ENCODE results near the gene TMEM129.

Gene TMEM129

DNA sequence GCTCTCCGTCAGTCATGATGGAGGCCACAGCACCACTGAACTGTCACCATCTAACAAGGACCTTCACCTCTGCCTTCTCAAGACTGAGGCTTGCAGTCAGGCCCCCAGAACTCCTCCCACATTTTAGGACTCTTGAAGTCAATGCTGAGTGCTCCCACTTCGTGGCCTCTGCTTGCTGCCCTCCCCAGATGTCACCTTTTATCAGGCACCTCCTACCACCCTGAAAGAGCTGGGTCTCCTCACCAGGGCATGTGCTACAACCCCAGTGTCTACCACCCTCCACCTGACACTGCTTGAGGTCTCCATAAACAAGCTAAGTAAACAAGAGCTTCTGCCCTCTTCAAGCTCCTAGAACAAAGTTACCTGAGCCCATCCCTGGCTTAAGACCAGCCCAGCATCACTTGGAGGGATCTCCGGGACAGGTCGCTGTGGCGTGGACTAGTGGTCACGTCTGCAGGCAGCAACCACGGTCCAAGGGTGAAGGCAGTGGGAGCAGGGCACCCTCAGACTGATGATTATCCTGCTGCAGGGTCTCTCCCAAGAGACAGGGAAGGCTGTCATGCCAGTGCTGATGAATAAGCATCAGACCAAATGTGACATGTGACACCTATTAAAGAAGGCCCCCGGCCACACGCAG lies 29.3 kb downstream of the TMEM129 start:
- no peak for DNase-seq (ENCODE audit: low read depth)
- H3K4me3 ChIP-seq (ENCODE audit: low read length) = no peak overlapping the region
- TF ChIP-seq, protein P1, sequence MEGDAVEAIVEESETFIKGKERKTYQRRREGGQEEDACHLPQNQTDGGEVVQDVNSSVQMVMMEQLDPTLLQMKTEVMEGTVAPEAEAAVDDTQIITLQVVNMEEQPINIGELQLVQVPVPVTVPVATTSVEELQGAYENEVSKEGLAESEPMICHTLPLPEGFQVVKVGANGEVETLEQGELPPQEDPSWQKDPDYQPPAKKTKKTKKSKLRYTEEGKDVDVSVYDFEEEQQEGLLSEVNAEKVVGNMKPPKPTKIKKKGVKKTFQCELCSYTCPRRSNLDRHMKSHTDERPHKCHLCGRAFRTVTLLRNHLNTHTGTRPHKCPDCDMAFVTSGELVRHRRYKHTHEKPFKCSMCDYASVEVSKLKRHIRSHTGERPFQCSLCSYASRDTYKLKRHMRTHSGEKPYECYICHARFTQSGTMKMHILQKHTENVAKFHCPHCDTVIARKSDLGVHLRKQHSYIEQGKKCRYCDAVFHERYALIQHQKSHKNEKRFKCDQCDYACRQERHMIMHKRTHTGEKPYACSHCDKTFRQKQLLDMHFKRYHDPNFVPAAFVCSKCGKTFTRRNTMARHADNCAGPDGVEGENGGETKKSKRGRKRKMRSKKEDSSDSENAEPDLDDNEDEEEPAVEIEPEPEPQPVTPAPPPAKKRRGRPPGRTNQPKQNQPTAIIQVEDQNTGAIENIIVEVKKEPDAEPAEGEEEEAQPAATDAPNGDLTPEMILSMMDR (conservative IDR thresholded peaks at IDR 0.05; ENCODE audit: low read depth, low read length) = no peak

DNA sequence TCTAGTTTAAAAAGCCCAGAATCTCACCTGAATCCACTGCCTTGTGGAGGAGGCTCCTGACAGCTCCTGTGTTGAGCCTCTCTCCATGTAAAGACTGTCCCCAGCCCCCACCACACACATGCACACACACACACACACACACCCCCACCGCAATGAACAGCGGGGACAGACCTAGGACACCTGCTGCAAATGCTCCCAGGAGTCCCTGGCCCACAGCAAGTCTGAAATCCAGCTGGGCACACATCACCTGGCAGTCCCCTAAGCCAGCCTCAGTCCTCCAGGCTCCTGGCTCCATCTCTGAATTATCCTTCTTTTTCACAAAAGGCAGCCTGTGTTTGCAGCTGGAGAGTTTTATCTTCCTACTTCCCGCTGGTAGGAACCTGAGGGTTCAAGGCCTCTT lies 30.4 kb downstream of the TMEM129 start:
- TF ChIP-seq, protein P1 (conservative IDR thresholded peaks at IDR 0.05; ENCODE audit: low read depth, low read length) = no peak
- DNase-seq (ENCODE audit: low read depth) = no peak
- H3K4me3 ChIP-seq (ENCODE audit: low read length) = no peak overlapping the region

DNA sequence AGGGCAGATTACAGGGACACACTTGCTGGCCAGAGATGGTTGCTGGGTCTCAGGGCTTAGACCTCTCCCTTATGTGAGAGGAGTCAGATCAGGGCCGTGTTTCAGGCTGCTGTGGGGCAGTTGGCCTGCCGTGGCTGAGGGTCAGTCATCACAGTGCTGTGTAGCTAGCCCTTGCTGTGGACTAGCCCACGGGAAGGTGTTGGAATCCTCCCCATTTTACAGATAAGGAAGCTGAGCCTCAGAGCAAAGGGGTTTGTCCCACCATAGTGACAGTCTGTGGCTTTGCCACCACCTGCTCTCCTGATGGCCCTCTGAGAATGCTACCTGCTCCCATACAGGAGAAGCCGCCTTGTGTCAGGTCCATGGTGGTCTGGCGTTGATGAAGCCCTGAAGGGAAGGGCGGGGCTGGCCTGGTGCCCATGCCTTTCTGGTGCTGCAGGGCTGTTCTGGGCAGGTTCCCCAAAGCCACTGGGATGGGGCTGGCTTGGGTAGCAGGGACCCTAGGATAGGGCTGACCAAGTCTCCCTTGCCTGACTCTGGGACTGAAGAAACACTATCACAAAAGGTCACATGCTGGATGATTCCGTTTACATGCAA lies 34.6 kb downstream of the TMEM129 start:
- TF ChIP-seq, protein P1 (conservative IDR thresholded peaks at IDR 0.05; ENCODE audit: low read depth, low read length) = no peak

DNA sequence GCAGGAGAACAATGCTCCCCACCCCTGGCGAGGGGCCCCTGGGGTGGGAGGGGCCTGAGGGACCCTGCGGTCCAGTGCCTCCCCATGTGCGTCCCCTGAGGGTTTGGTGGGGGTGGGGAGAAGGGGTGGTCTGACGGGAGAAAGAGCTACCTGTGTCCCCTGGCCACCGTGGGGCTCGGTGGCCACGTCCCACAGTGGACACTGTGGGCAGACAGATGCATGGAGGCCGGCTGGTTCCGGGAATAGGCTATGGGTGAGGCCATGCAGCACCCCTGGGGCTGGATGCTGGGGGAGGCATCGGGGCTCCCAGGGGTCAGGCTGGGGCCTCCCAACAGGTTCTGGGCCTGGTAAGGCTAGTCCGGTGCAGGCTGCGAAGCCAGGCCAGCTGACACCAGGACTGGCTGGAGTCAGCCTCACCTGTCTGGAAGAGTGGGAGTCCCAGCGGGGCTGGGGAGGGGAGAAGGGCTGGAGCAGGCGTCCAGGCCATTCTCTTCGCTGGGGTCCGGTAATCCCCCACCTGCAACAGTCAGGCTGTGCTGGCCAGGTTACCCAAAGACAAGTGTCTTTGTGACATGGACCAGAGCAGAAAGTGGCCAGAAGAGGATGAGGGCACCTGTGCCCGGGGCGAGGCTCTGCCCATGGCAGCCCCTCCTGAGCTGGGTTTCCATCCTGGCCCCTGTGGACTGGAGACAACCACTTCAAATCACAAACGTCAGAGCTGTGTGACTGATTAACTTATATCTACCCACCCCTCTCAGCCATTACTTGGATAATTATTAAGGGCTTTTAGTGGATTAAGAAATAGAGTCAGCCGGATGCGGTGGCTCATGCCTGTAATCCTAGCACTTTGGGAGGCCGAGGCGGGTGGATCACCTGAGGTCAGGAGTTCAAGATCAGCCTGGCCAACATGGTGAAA lies 35.6 kb downstream of the TMEM129 start:
- TF ChIP-seq, protein P1 (conservative IDR thresholded peaks at IDR 0.05; ENCODE audit: low read depth, low read length) = no peak
- H3K4me3 ChIP-seq (ENCODE audit: low read length) = no peak overlapping the region
- DNase-seq (ENCODE audit: low read depth) = peak; percentile 33

More for the DNA sequence above, 34.6 kb downstream of the TMEM129 start:
- H3K4me3 ChIP-seq (ENCODE audit: low read length) = no peak overlapping the region
- DNase-seq (ENCODE audit: low read depth) = no peak

DNA sequence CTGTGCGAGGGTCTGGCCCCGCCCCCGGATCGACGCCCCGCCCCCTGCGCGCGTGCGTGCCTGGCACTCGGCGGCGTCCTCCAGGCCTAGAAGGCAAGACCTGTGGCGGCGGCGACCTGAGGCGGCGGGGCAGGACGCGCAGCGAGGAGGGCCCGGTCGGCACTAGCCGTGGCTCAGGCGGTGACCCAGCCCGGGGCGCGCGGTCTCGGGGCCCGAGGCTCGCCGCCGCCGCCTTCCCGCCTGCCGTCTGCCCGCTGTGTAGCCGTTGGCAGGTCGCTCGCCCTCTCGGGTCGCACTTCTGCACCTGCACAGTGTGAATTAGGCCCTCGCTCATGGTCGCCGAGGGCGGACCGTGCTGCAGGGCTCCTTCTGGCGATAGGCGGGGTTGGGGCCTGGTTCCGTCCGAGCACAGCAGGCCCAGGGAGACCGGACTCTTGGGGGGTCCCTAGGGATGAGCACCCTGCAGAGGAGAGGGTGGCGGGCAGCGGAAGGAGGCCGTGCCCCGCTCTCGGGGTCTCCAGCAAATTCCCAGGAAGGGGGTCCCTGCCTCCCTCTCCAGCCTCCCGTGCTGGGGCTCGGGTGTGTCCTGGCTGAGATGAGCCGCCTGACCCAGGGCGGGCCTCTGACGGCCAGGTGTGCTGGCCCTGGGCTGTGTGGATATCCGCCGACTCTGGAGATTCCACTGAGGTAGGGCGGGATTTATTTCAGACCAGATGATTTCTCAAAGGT lies 36.5 kb downstream of the TMEM129 start:
- DNase-seq (ENCODE audit: low read depth) = no peak
- peak overlapping the region; percentile 10 for H3K4me3 ChIP-seq (ENCODE audit: low read length)
- TF ChIP-seq, protein P1 (conservative IDR thresholded peaks at IDR 0.05; ENCODE audit: low read depth, low read length) = no peak

DNA sequence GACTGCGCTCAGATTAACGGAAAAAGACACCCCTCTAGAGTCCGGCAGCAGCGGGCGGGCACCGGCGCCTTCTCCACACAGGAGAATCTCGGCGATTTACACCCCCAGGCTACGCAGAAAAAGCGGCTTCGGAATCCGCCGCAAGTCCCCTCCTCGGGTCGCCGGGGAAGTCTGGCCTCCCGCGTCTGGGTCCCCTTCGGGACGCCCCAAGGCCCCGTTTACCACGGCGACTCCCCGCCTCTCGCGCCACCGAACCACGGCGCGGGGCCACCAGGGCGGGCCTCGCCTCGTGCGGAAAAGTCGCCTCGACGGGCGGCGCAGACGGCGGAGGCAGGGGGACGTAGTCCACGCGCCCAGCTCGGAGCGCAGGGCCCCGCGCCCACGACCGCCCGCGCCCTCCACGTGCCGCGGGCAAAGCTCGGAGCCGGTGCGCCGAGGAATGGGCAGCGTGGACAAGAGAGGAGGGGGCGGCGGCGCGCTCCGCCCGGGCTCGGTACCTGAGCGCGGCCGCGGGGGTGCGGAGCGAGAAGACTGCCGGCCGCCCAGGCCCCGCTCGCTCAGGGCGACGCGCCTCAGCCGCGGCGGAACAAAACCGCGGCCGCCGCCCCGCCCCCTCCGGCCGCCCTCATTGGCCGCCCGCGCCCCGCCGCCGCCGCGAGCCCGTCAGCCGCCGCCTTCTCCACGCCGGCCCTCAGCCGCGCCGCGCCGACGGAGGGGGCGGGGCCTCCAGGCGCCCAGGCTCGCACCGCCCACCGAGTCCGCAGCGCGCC lies 37.2 kb downstream of the TMEM129 start, which contains the start of gene FAM53A:
Gene FAM53A, minus strand, starts transcription at position 578 of the 770 bp plus-strand sequence. CDS start 15,572 bp downstream, outside the sequence.
- TF ChIP-seq, protein P1 (conservative IDR thresholded peaks at IDR 0.05; ENCODE audit: low read depth, low read length) = no peak
- H3K4me3 ChIP-seq (ENCODE audit: low read length) = peak within 1 kb of the TSS; percentile 53
- DNase-seq (ENCODE audit: low read depth) = no peak
